Fibroblast of lung (primary cell): ENCODE measurements around the gene HSD3B1.

Source experiments
- EZH2 ChIP-seq: IDR thresholded peaks from 2 replicates; pipeline ENCODE4 v1.5.1; 2012; ENCODE audit warnings: low read length, control low read depth, mild to moderate bottlenecking; ENCODE audit errors: missing control alignments
- TF ChIP-seq, protein P1 (sequence below), 2 donors: IDR thresholded peaks in 1 of 2; conservative IDR thresholded peaks in 1 of 2; 1 replicate in 1 of 2; 2 replicates in 1 of 2; pipeline ENCODE4 v1.5.1; 2011 to 2012; ENCODE audit warnings: low read length in 2 of 2, control low read depth in 1 of 2, inconsistent platforms in 1 of 2, low read depth in 1 of 2, mild to moderate bottlenecking in 1 of 2

- TF ChIP-seq, protein P1, sequence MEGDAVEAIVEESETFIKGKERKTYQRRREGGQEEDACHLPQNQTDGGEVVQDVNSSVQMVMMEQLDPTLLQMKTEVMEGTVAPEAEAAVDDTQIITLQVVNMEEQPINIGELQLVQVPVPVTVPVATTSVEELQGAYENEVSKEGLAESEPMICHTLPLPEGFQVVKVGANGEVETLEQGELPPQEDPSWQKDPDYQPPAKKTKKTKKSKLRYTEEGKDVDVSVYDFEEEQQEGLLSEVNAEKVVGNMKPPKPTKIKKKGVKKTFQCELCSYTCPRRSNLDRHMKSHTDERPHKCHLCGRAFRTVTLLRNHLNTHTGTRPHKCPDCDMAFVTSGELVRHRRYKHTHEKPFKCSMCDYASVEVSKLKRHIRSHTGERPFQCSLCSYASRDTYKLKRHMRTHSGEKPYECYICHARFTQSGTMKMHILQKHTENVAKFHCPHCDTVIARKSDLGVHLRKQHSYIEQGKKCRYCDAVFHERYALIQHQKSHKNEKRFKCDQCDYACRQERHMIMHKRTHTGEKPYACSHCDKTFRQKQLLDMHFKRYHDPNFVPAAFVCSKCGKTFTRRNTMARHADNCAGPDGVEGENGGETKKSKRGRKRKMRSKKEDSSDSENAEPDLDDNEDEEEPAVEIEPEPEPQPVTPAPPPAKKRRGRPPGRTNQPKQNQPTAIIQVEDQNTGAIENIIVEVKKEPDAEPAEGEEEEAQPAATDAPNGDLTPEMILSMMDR (conservative IDR thresholded peaks at IDR 0.05 in 1 of 2, IDR thresholded peaks at IDR 0.05 in 1 of 2; ENCODE audit: low read depth in 1 of 2, low read length in 2 of 2), result no peak
- no peak for TF ChIP-seq EZH2
These were observed 25.4 kb downstream of the HSD3B1 start for GRCh38 chr1:119532324-119532910.
